ENCODE results near the gene TBCD. TPM values are rescaled to one million over a fixed set of nuclear protein-coding genes. Genes with fewer than 3 reads are reported as not detected.
A peak's percentile ranks its signal among the peaks of the same experiment; 100 is the strongest.
"Not testable (repeated sequence)": the region's sequence is repeated elsewhere in the genome, so short reads cannot be mapped to it uniquely, and the experiment has no call there.

The TBCD gene
- polyA plus RNA-seq, 6 donors from 2014 or later, result 23.6 to 34.7 (median 27.5) TPM

DNA sequence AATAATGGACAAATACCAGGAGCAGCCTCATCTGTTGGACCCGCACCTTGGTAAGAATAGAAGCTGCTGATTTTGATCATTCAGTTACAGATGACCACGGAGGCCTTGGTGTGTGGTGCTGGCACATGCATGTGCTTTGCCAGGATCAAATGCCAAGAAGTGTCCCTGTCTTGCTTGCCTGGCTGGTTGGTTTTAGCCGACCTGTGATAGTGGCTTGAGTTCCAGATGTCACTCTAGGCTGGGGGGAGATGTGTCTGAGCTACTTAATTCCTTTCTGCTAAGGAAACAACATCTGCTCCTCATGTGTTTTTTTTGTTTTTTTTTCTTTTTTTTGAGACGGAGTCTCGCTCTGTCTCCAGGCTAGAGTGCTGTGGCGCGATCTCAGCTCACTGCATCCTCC lies 4.3 kb downstream of the TBCD start:
- no peak overlapping the region for H3K27ac Mint-ChIP-seq
- no peaks in the 10 kb centered on the region for H3K27me3 Mint-ChIP-seq
- peak overlapping the region in 1 of 8 donors; percentile 51 for H3K4me3 Mint-ChIP-seq
- no peak for ATAC-seq (ENCODE audit: low read depth in 2 of 2)
- peaks cover 0 to 6% of the 10 kb centered on the region in 2 donors for H3K36me3 Mint-ChIP-seq
- DNase-seq, result no peak
- no peaks in the 10 kb centered on the region for H3K9me3 Mint-ChIP-seq
- H3K4me1 Mint-ChIP-seq, result peaks cover 23 to 29% (median 27%) of the 10 kb centered on the region in 3 donors

DNA sequence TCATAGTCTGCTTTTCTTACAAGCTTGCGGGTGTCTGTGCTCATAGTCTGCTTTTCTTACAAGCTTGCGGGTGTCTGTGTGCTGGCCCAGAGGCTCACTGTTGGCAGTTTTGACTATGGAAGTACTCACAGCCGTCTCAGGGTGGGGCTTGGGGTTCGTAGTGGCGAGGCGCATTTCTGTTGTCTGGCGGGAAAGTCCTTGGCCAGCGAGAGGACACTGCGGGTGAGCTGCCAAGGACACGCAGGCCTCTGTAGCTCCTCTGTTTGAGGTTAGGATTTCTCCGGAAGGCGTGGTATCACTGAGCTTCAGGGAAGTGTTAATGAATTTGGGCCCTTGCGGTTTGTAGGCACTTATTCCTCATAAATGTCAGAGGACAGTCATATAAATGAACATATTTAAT lies 13.5 kb downstream of the TBCD start:
- DNase-seq (no peak), ATAC-seq (ENCODE audit: low read depth in 2 of 2) (no peak)
- peaks cover 20 to 28% of the 10 kb centered on the region in 2 donors for H3K36me3 Mint-ChIP-seq
- no peaks in the 10 kb centered on the region for H3K27me3 Mint-ChIP-seq
- H3K27ac Mint-ChIP-seq, result peak overlapping the region in 1 of 6 donors; percentile 58
- H3K9me3 Mint-ChIP-seq, result peaks cover 0 to 1% (median 0%) of the 10 kb centered on the region in 7 donors
- no peak overlapping the region for H3K4me3 Mint-ChIP-seq
- peaks cover 18 to 25% (median 19%) of the 10 kb centered on the region in 3 donors for H3K4me1 Mint-ChIP-seq

DNA sequence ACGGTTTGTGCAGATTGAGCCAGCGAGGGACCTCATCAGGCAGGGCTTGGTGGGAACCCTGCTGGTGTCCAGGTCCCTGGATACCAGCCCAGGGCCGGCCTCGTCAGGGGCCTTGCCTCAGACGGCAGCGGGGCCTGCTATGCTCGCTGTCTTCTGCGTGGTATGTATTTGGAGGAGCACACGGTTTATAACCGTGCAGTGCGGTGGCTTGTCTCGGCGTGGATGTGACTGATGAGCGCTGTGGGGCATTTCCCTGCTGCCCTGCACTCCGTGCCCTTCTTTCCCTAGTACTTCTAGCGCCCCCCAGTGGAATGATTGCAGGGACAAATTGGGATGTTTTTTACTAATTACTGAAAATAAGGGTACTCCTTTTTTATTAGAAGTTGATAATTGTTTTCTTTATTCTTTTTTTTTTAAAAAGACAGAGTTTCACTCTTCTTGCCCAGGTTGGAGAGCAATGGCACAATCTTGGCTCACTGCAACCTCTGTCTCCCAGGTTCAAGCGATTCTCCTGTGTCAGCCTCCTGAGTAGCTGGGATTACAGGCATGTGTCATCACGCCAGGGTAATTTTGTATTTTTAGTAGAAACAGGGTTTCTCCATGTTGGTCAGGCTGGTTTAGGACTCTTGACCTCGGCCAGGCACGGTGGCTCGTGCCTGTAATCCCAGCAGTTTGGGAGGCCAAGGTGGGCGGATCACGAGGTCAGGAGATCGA lies 15.3 kb downstream of the TBCD start:
- H3K27me3 Mint-ChIP-seq, result no peaks in the 10 kb centered on the region
- ATAC-seq (ENCODE audit: low read depth in 2 of 2) (peak in 1 of 2 donors; percentile 20), DNase-seq (peak; percentile 17)
- peaks cover 20 to 25% of the 10 kb centered on the region in 2 donors for H3K36me3 Mint-ChIP-seq
- peaks cover 0 to 1% (median 0%) of the 10 kb centered on the region in 7 donors for H3K9me3 Mint-ChIP-seq
- H3K4me1 Mint-ChIP-seq, result peaks cover 12 to 20% (median 19%) of the 10 kb centered on the region in 3 donors
- peak overlapping the region in 2 of 8 donors; percentile 21 to 22 for H3K4me3 Mint-ChIP-seq
- H3K27ac Mint-ChIP-seq, result no peak overlapping the region

DNA sequence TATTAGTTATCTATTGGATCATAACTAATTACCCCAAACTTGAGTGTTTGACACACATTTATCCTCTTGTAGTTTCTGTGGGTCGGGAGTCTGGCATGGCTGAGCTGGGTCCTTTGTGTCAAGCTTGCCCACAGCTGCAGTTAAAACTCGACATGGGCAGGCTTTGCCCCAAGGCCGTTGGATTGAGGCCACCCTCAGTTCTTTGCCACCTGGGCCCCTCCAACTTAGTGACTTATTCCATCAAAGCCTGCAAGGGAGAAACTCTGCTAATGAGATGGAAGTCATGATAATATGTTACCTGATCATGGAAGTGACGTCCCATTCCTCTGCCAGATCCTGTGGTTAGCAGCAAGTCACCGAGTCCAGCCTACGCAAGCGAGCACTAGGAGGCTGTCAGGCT lies 17.2 kb downstream of the TBCD start:
- DNase-seq (no peak), ATAC-seq (ENCODE audit: low read depth in 2 of 2) (no peak)
- H3K4me1 Mint-ChIP-seq, result peaks cover 5 to 7% (median 6%) of the 10 kb centered on the region in 3 donors
- H3K36me3 Mint-ChIP-seq, result peaks cover 17 to 25% of the 10 kb centered on the region in 2 donors
- H3K4me3 Mint-ChIP-seq, result no peak overlapping the region
- no peaks in the 10 kb centered on the region for H3K9me3 Mint-ChIP-seq
- H3K27ac Mint-ChIP-seq, result peak overlapping the region in 1 of 6 donors; percentile 22
- H3K27me3 Mint-ChIP-seq, result no peaks in the 10 kb centered on the region

DNA sequence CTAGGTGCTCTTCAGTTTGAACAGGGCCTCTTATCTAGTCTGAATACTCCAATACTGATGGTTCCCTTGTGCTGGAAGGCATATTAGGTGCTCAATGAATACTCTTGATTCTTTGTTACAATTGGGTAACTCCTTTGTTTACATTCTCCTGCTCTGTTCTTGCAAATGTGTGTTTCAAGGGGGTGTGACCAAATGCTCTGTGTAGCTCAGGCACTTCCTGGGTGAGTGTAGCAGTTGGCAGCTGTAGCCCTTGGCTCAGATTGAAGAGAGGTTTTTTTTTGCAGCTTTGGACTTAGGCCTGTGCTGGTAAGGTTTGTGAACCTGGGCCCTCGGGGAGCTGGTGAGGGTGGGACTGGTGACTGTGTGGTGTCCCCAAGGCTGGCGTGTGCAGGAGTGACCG lies 20.2 kb downstream of the TBCD start:
- Mint-ChIP-seq H3K36me3 (peaks cover 14 to 15% of the 10 kb centered on the region in 2 donors), H3K27me3 (no peaks in the 10 kb centered on the region), H3K9me3 (no peaks in the 10 kb centered on the region), H3K27ac (no peak overlapping the region), H3K4me1 (peaks cover 14 to 22% (median 21%) of the 10 kb centered on the region in 3 donors), H3K4me3 (no peak overlapping the region)
- ATAC-seq (ENCODE audit: low read depth in 2 of 2) (no peak), DNase-seq (no peak)

DNA sequence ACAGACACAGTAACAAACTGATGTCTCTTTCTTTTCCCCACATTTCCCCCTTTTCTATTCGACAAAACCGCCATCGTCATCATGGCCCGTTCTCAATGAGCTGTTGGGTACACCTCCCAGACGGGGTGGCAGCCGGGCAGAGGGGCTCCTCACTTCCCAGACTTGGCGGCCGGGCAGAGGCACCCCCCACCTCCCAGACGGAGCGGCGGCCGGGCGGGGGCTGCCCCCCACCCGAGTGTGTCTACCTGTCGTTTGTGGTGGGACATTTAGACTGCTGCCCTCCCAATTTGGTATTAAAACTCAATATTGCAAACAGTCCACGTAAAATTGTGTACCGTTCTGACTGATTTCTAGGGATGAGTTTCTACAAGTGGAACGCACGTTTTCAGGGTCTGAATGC lies 22.6 kb downstream of the TBCD start:
- peaks cover 18 to 25% (median 21%) of the 10 kb centered on the region in 3 donors for H3K4me1 Mint-ChIP-seq
- not testable (repeated sequence) for H3K9me3 Mint-ChIP-seq; ATAC-seq (ENCODE audit: low read depth in 2 of 2); H3K27me3 Mint-ChIP-seq; DNase-seq; H3K27ac Mint-ChIP-seq; H3K36me3 Mint-ChIP-seq
- peak overlapping the region in 1 of 8 donors; percentile 63 for H3K4me3 Mint-ChIP-seq

DNA sequence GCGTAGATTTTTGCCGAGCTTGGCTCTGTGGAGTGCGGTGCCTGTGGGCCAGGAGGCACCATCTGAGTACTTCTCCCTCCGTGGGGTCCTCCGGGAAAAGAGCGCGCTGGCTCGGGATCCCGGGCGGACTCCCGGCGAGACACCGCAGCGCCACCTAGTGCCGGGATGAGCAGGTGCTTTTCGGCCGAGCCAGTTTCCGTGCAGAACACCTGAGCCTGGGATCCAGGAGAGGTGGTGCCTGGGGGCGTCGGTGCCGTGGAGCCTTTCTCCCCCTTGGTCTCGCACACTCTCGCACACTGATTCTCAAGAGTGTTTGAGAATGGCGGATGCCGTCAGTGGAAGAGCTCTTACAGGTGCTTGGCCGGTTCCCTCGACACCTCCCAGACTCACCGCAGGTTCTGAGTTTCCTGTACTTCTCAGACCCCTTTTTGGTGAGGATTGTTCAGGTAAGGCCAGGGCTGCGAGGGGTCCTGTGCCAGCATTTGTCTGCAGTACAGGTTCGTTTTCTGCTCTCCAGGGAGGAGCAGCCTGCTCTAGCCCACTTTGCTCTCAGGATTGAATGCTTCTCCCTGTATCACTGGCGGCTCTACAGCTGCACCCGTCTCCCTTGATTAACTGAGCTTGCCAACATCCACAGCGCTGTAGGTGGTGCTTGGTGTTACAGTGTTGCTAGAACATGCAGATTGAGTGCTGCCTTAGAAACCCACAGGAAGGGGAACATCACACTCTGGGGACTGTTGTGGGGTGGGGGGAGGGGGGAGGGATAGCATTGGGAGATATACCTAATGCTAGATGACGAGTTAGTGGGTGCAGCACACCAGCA lies 23.3 kb downstream of the TBCD start:
- peaks cover 18 to 25% (median 21%) of the 10 kb centered on the region in 3 donors for H3K4me1 Mint-ChIP-seq
- peaks cover 0 to 3% (median 0%) of the 10 kb centered on the region in 7 donors for H3K9me3 Mint-ChIP-seq
- peak overlapping the region in 7 of 8 donors; percentile 35 to 73 (median 63) for H3K4me3 Mint-ChIP-seq
- peak overlapping the region in 5 of 6 donors; percentile 20 to 94 (median 50) for H3K27ac Mint-ChIP-seq
- peaks cover 0 to 6% of the 10 kb centered on the region in 2 donors for H3K36me3 Mint-ChIP-seq
- ATAC-seq (ENCODE audit: low read depth in 2 of 2) (peak; percentile 94 to 95), DNase-seq (peak; percentile 31)
- no peaks in the 10 kb centered on the region for H3K27me3 Mint-ChIP-seq

DNA sequence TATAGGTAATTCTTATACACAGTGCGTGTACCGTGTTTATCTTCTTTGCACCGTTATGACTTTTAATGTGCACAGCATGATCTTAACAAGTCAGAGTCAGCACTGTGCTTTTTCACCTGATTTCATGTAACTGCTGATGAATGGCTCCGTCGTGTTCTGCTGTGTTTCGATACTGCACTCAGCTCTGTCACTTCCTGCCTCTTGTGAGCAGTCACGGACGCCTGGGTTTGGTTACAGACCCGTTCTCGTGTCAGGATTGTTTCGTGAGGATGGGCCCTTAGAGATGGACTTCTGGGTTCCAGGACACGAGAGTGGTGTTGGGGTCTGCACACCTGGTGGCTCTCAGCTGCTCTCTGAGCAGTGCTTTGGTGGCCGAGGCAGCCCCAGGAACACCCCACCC lies 24.6 kb downstream of the TBCD start:
- H3K4me1 Mint-ChIP-seq, result peaks cover 18 to 25% (median 21%) of the 10 kb centered on the region in 3 donors
- H3K36me3 Mint-ChIP-seq, result peaks cover 0 to 6% of the 10 kb centered on the region in 2 donors
- H3K4me3 Mint-ChIP-seq, result peak overlapping the region in 4 of 8 donors; percentile 21 to 59 (median 36)
- peak overlapping the region in 3 of 6 donors; percentile 7 to 59 (median 20) for H3K27ac Mint-ChIP-seq
- ATAC-seq (ENCODE audit: low read depth in 2 of 2), result peak; percentile 50 to 53
- no peaks in the 10 kb centered on the region for H3K27me3 Mint-ChIP-seq
- peak; percentile 19 for DNase-seq
- H3K9me3 Mint-ChIP-seq, result peaks cover 0 to 3% (median 0%) of the 10 kb centered on the region in 7 donors

DNA sequence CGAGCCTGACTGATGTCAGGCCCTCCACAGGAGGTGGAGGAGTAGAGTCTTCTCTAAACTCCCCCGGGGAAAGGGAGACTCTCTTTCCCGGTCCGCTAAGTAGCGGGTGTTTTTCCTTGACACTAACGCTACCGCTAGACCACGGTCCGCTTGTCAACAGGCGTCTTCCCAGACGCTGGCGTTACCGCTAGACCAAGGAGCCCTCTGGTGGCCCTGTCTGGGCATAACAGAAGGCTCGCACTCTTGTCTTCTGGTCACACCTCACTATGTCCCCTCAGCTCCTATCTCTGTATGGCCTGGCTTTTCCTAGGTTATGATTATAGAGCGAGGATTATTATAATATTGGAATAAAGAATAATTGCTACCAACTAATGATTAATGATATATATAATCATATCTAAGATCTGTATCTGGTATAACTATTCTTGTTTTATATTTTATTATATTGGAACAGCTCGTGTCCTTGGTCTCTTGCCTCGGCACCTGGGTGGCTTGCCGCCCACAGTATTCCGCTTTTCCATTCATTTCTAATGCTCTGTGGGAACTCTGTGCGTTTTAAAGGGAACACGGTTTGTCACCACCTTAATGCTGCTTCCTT lies 26.0 kb downstream of the TBCD start:
- H3K36me3 Mint-ChIP-seq, result peaks cover 0 to 10% of the 10 kb centered on the region in 2 donors
- DNase-seq, H3K27ac Mint-ChIP-seq: not testable (repeated sequence)

DNA sequence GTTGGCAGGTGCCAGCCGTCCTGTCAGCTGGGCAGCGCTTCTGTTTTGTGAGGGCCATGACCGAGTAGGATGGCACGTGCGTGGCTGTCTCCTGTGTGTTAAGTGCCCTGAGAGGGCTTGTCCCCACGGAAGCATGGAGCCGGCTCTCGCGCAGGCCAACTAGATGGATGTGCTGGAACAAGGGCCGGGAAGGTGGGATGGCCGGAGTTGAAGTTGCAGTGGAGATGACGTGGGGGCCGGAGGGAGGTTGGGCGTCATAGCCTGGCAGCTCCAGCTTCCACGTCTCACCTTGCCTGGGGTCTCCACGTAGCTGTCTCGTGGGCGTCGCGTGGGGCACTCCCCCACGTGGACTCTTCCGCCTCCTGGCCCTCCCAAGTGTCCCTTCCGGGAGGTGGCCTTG lies 27.7 kb downstream of the TBCD start:
- no peak for DNase-seq
- peaks cover 4 to 12% of the 10 kb centered on the region in 2 donors for H3K36me3 Mint-ChIP-seq
- no peak overlapping the region for H3K4me3 Mint-ChIP-seq
- H3K27me3 Mint-ChIP-seq, result peaks cover 0 to 4% (median 0%) of the 10 kb centered on the region in 3 donors
- ATAC-seq (ENCODE audit: low read depth in 2 of 2), result no peak
- peaks cover 0 to 3% (median 0%) of the 10 kb centered on the region in 7 donors for H3K9me3 Mint-ChIP-seq
- peaks cover 23 to 33% (median 27%) of the 10 kb centered on the region in 3 donors for H3K4me1 Mint-ChIP-seq
- no peak overlapping the region for H3K27ac Mint-ChIP-seq

More for the DNA sequence above, 26.0 kb downstream of the TBCD start:
- H3K9me3 Mint-ChIP-seq; ATAC-seq (ENCODE audit: low read depth in 2 of 2); H3K4me3 Mint-ChIP-seq; H3K27me3 Mint-ChIP-seq: not testable (repeated sequence)
- H3K4me1 Mint-ChIP-seq, result peaks cover 23 to 33% (median 27%) of the 10 kb centered on the region in 3 donors

DNA sequence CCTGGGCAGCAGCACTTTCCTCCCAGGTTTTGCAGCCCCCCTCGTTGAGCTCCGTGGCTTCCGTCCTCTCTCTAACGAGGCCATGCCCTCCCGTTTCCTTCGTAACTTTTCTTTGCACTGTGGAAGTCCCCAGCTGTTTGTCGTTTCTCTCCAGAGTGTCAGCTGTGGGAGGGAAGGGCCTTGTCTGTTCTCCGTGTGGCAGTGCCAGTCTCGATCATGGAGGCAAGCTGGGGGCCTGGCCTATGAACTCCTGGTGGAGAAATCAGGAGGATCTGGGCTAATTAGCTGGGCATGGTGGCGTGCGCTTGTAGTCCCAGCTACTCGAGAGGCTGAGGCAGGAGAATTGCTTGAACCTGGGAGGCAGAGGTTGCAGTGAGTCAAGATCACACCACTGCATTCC lies 28.3 kb downstream of the TBCD start:
- no peak overlapping the region for H3K4me3 Mint-ChIP-seq
- H3K27ac Mint-ChIP-seq, result peak overlapping the region in 1 of 6 donors; percentile 67
- H3K36me3 Mint-ChIP-seq, result peaks cover 4 to 12% of the 10 kb centered on the region in 2 donors
- H3K4me1 Mint-ChIP-seq, result peaks cover 20 to 26% (median 22%) of the 10 kb centered on the region in 3 donors
- ATAC-seq (ENCODE audit: low read depth in 2 of 2), result no peak
- peaks cover 0 to 4% (median 0%) of the 10 kb centered on the region in 3 donors for H3K27me3 Mint-ChIP-seq
- H3K9me3 Mint-ChIP-seq, result peaks cover 0 to 3% (median 0%) of the 10 kb centered on the region in 7 donors
- DNase-seq, result no peak

DNA sequence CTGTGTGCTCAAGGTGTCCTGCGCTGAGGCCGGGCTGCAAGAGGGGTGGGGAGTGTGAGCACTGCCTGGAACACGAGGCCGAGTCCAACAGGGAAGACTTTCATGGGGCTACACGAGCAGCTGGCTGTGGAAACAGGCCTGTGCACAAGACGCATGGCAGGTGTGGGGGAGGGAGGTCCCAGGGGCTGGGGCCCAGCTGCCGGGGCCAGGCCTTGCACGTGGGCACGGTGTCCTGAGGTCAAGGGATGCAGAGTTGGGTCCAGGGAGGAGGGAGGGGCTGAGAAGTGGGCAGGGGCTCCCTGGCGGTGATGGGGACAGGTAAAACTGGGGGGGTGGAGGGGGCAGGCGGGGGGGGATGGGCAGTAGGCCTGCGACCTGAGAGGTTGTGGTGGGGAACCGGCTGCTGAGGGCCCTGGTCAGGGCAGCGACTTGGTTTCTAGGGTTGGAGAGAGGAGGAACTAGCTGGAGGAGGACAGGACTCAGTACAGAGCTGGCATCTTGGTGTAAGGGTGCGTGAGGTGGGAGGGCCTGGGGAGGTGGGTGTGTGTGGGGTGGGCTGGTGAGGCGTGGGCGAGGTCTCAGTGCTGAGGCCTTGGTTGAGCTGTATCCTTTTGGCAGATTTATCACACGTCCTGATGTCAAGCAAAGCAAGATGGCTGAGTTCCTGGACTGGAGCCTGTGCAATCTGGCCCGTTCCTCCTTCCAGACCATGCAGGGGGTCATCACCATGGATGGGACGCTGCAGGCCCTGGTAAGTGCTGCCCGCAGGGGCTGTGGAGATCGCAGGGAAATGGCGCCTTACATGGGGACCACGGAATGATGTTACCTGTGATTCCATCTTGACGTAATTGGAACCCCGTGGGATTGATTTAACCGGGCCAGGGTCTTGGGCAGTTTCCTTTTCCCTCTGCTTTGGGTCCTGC lies 29.4 kb downstream of the TBCD start:
- DNase-seq, result no peak
- Mint-ChIP-seq H3K4me3 (peak overlapping the region in 1 of 8 donors; percentile 47), H3K9me3 (peaks cover 0 to 3% (median 0%) of the 10 kb centered on the region in 7 donors), H3K4me1 (peaks cover 13 to 18% (median 15%) of the 10 kb centered on the region in 3 donors), H3K27me3 (peaks cover 0 to 4% (median 0%) of the 10 kb centered on the region in 3 donors), H3K36me3 (peaks cover 4 to 12% of the 10 kb centered on the region in 2 donors), H3K27ac (peak overlapping the region in 1 of 6 donors; percentile 9)
- ATAC-seq (ENCODE audit: low read depth in 2 of 2), result peak in 1 of 2 donors; percentile 3

Data from naive B cell (primary cell).